A549 (cell line): ENCODE results near the gene FGFR4. TPM values are rescaled to one million over a fixed set of nuclear protein-coding genes. Genes with fewer than 3 reads are reported as not detected.

Experiments
- polyA plus RNA-seq, 4 experiments: library from polyadenylated mRNA; depleted of rRNA in 3 of 4; stranded (reverse); fragments of >200 nt; fragmentation: RNase III in 1 of 4; extraction: RNeasy Plus Mini Kit Qiagen cat#74134 plus additional on column Dnase treatment in 1 of 4; gene quantifications; 2 replicates in 3 of 4; 3 replicates in 1 of 4; pipeline ENCODE4 v1.2.3, GENCODE V29; 2011 to 2017

FGFR4 gene
- polyA plus RNA-seq, 2 of the 4 experiments (the other 2 are of a cell fraction) = 31.8 to 45.2 TPM

Other genes with a start within 250 kb of the FGFR4 start
- 0.04 TPM in 1 of 2 replicates, not detected in the other for gene HK3, start 187.6 kb upstream of the FGFR4 start, polyA plus RNA-seq (2011; rRNA removed)
- gene HK3, start 187.6 kb upstream of the FGFR4 start, polyA plus RNA-seq (2017; fragmentation: RNase III; extraction: RNeasy Plus Mini Kit Qiagen cat#74134 plus additional on column Dnase treatment) = 0.12 to 0.17 TPM in 2 of 3 replicates, not detected in the other
- gene UIMC1, start 80.1 kb upstream of the FGFR4 start, polyA plus RNA-seq (2011; rRNA removed) = 50.6 and 52.5 TPM in 2 replicates
- gene UIMC1, start 80.1 kb upstream of the FGFR4 start, polyA plus RNA-seq (2017; fragmentation: RNase III; extraction: RNeasy Plus Mini Kit Qiagen cat#74134 plus additional on column Dnase treatment) = 43.8 to 47.8 TPM (median 47.7 TPM) in 3 replicates
- 14.1 and 14.9 TPM in 2 replicates for gene ZNF346, start 64.2 kb upstream of the FGFR4 start, polyA plus RNA-seq (2011; rRNA removed)
- 12.1 to 13.5 TPM (median 12.5 TPM) in 3 replicates for gene ZNF346, start 64.2 kb upstream of the FGFR4 start, polyA plus RNA-seq (2017; fragmentation: RNase III; extraction: RNeasy Plus Mini Kit Qiagen cat#74134 plus additional on column Dnase treatment)
- 35.5 and 38.2 TPM in 2 replicates for gene NSD1, start 46.9 kb downstream of the FGFR4 start, polyA plus RNA-seq (2011; rRNA removed)
- gene NSD1, start 46.9 kb downstream of the FGFR4 start, polyA plus RNA-seq (2017; fragmentation: RNase III; extraction: RNeasy Plus Mini Kit Qiagen cat#74134 plus additional on column Dnase treatment) = 15.2 to 16.7 TPM (median 16.3 TPM) in 3 replicates
- gene RAB24, start 216.8 kb downstream of the FGFR4 start, polyA plus RNA-seq (2011; rRNA removed) = 31.2 and 31.3 TPM in 2 replicates
- 30.0 to 34.5 TPM (median 33.7 TPM) in 3 replicates for gene RAB24, start 216.8 kb downstream of the FGFR4 start, polyA plus RNA-seq (2017; fragmentation: RNase III; extraction: RNeasy Plus Mini Kit Qiagen cat#74134 plus additional on column Dnase treatment)
- gene PRELID1, start 216.9 kb downstream of the FGFR4 start, polyA plus RNA-seq (2011; rRNA removed) = 218 and 227 TPM in 2 replicates
- 234 to 268 TPM (median 250 TPM) in 3 replicates for gene PRELID1, start 216.9 kb downstream of the FGFR4 start, polyA plus RNA-seq (2017; fragmentation: RNase III; extraction: RNeasy Plus Mini Kit Qiagen cat#74134 plus additional on column Dnase treatment)
- gene MXD3, start 225.0 kb downstream of the FGFR4 start, polyA plus RNA-seq (2011; rRNA removed) = 4.1 and 5.3 TPM in 2 replicates
- gene MXD3, start 225.0 kb downstream of the FGFR4 start, polyA plus RNA-seq (2017; fragmentation: RNase III; extraction: RNeasy Plus Mini Kit Qiagen cat#74134 plus additional on column Dnase treatment) = 12.4 to 16.9 TPM (median 15.2 TPM) in 3 replicates